HG03342 (cell line): ENCODE results near the gene VCX2.
"Not testable (repeated sequence)": the region's sequence is repeated elsewhere in the genome, so short reads cannot be mapped to it uniquely, and the experiment has no call there.

ENCODE experiments used
- ATAC-seq: cut with Tn5 transposase; IDR thresholded peaks from one replicate; pipeline ENCODE4 v1.9.1; 2021; ENCODE audit warnings: mild to moderate bottlenecking, moderate library complexity; ENCODE audit not compliant: unreplicated experiment

The VCX2 gene

GRCh38 chrX:8171169-8171568 lies at the start of gene VCX2:
Gene VCX2 (minus strand): TSS chrX:8171267. CDS start chrX:8170643, 624 bp downstream.
- not testable (repeated sequence) for ATAC-seq

DNA sequence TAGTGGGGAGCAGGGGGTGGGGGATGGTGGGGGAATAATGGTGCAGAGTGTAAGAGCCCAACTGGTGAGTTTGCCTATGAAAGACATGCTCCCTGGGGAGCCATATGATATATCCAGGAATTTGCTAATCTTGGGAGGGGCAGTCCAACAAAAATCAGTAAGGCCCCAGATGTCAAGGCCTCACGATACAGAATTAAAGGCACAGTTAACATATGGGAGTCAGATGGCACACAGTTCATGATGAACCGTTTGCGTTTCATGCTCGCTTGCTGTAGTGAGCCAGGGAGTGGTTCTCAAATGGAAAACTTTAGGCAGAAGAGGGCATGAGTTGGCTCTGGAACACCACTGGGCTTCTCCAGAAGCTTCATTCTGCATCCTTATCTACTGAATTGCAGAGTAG lies 33.9 kb upstream of the VCX2 start:
- no peak for ATAC-seq

- ATAC-seq: no peak
Observed at GRCh38 chrX:8204169-8204935, 33.3 kb upstream of the VCX2 start.

- no peak for ATAC-seq
Observed at GRCh38 chrX:8201896-8202331, 30.8 kb upstream of the VCX2 start.

DNA sequence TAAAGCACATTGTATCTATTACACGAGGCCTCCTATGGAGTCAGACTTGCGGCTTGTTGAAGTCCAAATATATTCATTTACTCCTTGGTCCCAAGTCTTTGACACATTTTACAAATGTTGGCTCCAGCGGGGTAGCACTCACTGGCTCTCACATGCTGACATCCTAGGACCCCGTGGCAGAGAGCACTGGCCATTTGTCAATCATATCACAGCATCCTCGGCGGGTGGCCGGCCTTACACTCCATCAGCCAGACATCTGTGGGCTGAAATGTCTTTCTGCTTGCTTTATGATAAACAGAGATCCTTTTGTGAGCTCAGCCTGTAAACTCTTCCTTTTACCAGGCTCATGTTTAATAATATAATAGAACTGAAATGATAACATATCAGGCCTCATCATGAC lies 25.7 kb upstream of the VCX2 start:
- ATAC-seq: no peak

DNA sequence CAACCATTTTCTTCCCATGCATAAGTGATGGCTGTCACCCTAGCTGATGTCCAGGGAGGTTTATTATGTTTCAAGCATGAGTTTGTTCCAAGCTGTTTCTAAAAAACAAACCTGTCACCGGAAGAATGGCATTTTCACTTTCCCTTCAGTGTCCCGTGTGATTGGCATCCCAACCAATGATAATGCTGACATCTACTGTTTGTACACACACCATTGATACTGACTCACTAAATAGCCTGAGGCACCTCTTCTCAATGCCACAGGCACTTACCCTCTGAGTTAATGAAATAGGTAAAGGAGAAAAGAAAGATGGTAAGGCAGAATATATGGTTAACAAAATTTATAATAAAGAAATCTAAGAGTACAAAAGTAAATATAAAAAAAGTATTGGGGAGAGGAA lies 23.1 kb upstream of the VCX2 start:
- no peak for ATAC-seq

GRCh38 chrX:8192276-8192675 lies 21.2 kb upstream of the VCX2 start:
- no peak for ATAC-seq

DNA sequence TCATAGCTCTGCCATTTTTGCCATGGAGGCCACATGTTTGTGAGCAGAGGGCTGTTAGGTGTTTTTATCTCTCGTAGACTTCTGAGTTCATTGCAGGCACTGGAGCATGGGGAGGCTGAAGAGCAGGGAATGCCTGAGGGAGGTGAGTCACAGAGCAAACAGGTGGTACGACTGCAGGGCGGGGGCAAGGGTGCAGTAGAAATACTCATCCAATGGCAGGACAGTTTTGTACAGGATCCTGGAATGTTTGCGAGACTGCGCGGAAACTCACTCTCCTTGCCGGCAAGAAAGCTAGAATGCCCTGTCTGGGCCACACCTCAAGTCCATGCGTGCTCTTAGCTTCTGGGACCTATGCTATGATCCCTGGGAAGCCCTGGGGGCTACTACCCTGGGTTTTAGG lies 20.0 kb upstream of the VCX2 start:
- ATAC-seq: no peak

DNA sequence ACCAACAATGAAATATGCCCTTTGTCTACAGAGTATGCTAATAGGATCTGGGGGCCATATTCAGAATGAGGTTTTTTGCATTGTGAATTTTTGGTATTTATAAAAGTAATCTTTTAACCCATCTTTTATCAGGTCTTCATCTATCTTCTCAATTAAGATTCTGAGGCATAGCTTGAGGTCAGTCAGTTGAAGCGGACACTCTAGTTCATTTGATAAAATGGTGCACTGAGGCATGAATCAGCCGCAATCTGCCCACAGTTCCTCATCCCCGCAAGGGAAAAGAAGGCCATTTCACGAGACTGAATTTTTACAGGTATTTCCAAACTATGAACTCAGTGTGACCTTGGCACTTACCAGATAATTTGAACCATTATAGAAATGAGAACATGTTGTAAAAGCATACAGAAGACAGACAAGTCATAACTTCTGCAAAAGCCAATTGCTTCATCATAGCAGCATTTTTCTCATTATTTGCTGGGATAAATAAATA lies 19.3 kb upstream of the VCX2 start:
- no peak for ATAC-seq

GRCh38 chrX:8189096-8189830 lies 18.2 kb upstream of the VCX2 start:
- ATAC-seq: no peak

DNA sequence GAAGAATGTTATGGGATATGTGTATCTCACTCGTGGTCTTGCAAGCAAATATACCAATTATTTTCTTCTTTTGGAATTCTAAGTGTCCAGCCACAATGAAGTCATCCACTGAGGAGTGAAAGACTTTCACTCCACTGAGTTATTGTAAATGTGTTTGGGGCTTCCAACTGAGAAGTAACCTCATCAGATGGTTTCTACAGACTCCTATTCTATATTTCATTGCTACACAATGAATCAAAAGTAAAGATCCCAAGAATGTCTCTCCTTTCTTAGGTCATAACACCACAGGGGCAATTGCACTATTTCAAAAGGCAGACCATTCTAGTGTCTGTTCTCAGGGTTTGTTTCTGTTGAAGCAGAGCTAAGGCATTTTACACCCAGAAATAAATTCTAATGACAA lies 12.3 kb upstream of the VCX2 start:
- no peak for ATAC-seq

DNA sequence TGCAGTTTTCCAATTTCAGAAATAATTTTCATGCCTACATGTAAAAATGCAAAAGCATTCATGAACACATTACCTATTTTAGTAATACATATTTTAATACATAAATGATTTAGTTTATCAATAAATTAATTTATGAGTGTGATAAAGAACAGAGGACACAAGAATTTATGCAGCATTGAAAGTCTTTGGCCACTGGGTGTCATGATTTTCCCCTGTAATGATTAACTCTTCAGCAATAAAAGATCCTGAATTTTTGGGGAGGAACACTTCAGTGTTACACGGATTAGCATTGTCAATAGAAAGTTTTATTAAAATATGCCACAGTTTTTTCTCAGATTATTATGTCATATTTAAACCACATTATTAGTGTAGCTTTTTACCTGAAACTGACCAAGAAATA lies 8.6 kb upstream of the VCX2 start:
- no peak for ATAC-seq

- ATAC-seq: not testable (repeated sequence)
Observed at GRCh38 chrX:8154011-8154410, 17.1 kb downstream of the VCX2 start.

DNA sequence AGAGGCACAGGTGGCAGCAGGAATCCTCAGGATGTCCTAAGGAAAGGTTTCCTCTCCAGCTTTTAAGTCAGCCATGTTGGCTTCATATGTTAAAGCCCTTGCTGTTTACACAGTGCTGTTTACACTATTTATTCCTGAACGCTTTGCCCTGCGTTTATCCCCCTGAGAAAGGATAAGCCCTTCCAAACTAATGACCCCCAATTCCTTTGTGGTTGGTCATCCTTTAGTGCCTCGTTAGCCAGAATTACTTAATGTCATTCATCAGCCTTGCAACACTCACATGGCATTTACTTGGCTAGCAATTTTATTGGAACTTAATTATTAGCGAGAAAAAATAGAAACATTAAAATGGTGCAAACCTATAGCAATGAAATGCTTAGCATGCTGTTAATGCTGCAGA lies 23.8 kb downstream of the VCX2 start:
- ATAC-seq: no peak

- ATAC-seq: no peak
Observed at GRCh38 chrX:8144925-8145324, 26.1 kb downstream of the VCX2 start.

DNA sequence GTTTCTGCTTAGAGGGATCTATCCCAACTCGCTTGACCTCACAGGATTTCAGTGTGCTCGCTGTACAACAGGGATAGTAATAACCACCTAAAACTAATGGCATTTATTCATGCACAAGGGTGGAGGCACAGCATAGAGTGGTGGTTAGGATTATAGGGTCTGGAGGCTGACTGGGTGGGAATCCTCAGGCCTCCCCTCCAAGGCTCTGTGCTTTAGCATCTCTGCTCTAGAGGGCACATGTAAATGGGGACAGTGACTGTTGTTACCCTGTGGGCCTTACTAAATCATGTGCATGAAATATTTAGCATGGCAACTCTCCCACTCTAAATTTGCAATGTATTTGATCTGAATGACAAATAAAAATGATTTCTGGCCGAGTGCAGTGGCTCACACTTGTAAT lies 29.2 kb downstream of the VCX2 start:
- ATAC-seq: no peak

- no peak for ATAC-seq
Observed at GRCh38 chrX:8140986-8141744, 29.9 kb downstream of the VCX2 start.

GRCh38 chrX:8139716-8140115 lies 31.4 kb downstream of the VCX2 start:
- ATAC-seq: no peak

DNA sequence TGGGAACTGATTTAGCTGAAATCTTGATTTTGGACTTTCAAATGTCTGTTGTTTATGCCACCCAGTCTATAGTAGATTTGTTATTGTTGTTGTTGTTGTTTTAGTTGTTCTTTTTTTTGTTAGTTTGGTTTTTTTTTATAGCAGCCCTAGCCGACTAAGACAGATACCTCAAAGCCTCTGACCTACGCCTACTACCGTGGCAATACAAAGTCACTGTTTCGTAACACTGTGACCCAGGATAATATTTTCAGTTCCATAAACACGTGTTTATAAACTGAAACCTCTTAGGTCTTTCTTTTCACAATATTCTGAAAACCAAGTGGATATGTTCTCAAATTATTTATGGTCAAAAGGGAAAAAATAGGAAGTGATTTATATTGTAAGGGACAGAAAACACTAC lies 32.8 kb downstream of the VCX2 start:
- ATAC-seq: no peak

- no peak for ATAC-seq
Observed at GRCh38 chrX:8126648-8127047, 44.4 kb downstream of the VCX2 start.

DNA sequence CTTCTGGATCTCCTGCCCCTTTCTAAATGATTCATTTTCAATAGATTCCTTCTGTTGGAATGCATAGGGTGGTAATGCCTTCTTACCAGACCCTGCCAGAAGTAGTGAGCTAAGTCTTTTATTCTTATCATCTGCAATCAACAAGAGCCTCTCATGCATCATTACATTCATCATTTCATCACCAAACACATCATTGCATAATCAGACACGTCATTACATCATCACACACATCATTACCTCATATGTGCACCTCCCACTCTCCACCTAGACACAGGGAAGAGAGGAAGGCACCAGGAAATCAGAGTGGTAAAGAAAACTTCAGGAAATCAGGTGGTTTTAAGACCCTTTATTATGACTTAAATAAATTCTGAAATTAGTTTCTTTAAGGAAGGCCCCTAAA lies 45.0 kb downstream of the VCX2 start:
- ATAC-seq: no peak

DNA sequence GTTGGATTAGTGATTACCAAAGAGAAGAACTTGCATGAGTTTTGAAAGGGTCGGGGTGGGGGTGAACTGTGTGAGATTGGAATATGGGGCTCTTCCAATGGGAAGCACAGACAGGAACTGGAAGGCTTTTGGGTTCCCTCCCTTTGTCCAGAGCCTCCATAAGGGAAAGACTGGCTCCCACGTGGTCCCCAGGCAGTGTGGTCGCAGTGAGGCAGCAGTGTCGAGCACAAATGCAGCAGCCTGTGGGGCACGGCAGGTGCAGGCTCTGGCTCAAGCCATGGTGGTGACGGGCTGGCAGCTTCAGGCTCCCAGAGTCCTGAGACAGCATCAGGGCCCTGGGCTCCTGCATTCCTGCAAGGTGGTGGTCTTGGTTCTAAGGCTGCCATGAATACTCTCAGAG lies 45.5 kb downstream of the VCX2 start:
- no peak for ATAC-seq
